Cardiac muscle cell (in vitro differentiated cells and primary cell): ENCODE measurements around the gene LDLR. TPM values are rescaled to one million over a fixed set of nuclear protein-coding genes. Genes with fewer than 3 reads are reported as not detected.
"Not testable (repeated sequence)": the region's sequence is repeated elsewhere in the genome, so short reads cannot be mapped to it uniquely, and the experiment has no call there.

Source experiments
- DNase-seq, 2 donors: peaks; one replicate each; pipeline versions ENCODE4 v3.0.0 to v3.0.0-alpha.2; 2010 to 2017; ENCODE audit warnings: low read depth in 1 of 2, low spot score in 1 of 2
- H3K27ac ChIP-seq: fragments of 200-600 bp; sonication (generic); 2 replicates; pipeline ENCODE4 v1.5.1; 2016
- H3K27me3 ChIP-seq: fragments of 200-600 bp; sonication (generic); 2 replicates; pipeline ENCODE4 v1.6.0; 2016; ENCODE audit warnings: control low read depth
- H3K36me3 ChIP-seq: fragments of 200-600 bp; sonication (generic); 2 replicates; pipeline ENCODE4 v1.5.1; 2016; ENCODE audit warnings: control low read depth
- H3K4me1 ChIP-seq: fragments of 200-600 bp; sonication (generic); 2 replicates; pipeline ENCODE4 v1.8.1; 2017; ENCODE audit warnings: low read depth, mild to moderate bottlenecking, mixed run types
- H3K4me3 ChIP-seq: fragments of 200-600 bp; sonication (generic); 2 replicates; pipeline ENCODE4 v1.5.1; 2016; ENCODE audit warnings: mild to moderate bottlenecking
- H3K9me3 ChIP-seq: fragments of 200-600 bp; sonication (generic); 2 replicates; pipeline ENCODE4 v1.5.1; 2017; ENCODE audit warnings: low read depth, mild to moderate bottlenecking, control low read depth
- CTCF ChIP-seq: IDR thresholded peaks from 2 replicates; pipeline ENCODE4 v1.5.1; 2012; ENCODE audit warnings: low read depth, mild to moderate bottlenecking, low read length
- polyA plus RNA-seq: library from polyadenylated mRNA; unstranded; fragments of >200 nt; fragmentation: Nextera tagmentation; extraction: Ambion mirVana; gene quantifications from 2 replicates; pipeline ENCODE4 v1.2.1, GENCODE V29; 2016
- total RNA-seq: library from RNA; depleted of rRNA; stranded (reverse); fragments of >200 nt; gene quantifications from 2 replicates; pipeline ENCODE4 v1.2.3, GENCODE V29; 2016

The LDLR gene
- total and polyA plus RNA-seq, 2 experiments from 2014 or later = 98.6 to 107 TPM

GRCh38 chr19:11130824-11131455, 41.7 kb downstream of the LDLR start:
- Histone ChIP-seq H3K4me3 (no peak overlapping the region), H3K4me1 (no peaks in the 10 kb centered on the region), H3K36me3 (peaks cover 52% of the 10 kb centered on the region), H3K9me3 (no peaks in the 10 kb centered on the region), H3K27me3 (no peaks in the 10 kb centered on the region), H3K27ac (peak overlapping the region; percentile 43)
- peak; percentile 92 for TF ChIP-seq CTCF
- DNase-seq = peak; percentile 79 to 80

GRCh38 chr19:11131471-11131870, 42.2 kb downstream of the LDLR start:
- H3K36me3 ChIP-seq = peaks cover 49% of the 10 kb centered on the region
- no peaks in the 10 kb centered on the region for H3K27me3 ChIP-seq
- no peaks in the 10 kb centered on the region for H3K9me3 ChIP-seq
- peak overlapping the region; percentile 43 for H3K27ac ChIP-seq
- no peak overlapping the region for H3K4me3 ChIP-seq
- TF ChIP-seq CTCF = no peak
- DNase-seq = no peak
- no peaks in the 10 kb centered on the region for H3K4me1 ChIP-seq

GRCh38 chr19:11136400-11137101, 47.3 kb downstream of the LDLR start:
- H3K4me1 ChIP-seq = peaks cover 5% of the 10 kb centered on the region
- H3K27me3 ChIP-seq = no peaks in the 10 kb centered on the region
- no peaks in the 10 kb centered on the region for H3K9me3 ChIP-seq
- no peak for TF ChIP-seq CTCF
- no peak overlapping the region for H3K27ac ChIP-seq
- no peak overlapping the region for H3K4me3 ChIP-seq
- no peak for DNase-seq
- H3K36me3 ChIP-seq = peaks cover 11% of the 10 kb centered on the region

GRCh38 chr19:11137542-11138384, 48.5 kb downstream of the LDLR start:
- Histone ChIP-seq H3K4me1 (peaks cover 13% of the 10 kb centered on the region), H3K4me3 (no peak overlapping the region), H3K9me3 (no peaks in the 10 kb centered on the region), H3K27ac (no peak overlapping the region), H3K27me3 (no peaks in the 10 kb centered on the region), H3K36me3 (peaks cover 3% of the 10 kb centered on the region)
- peak; percentile 81 for TF ChIP-seq CTCF
- DNase-seq = peak; percentile 80 to 92

GRCh38 chr19:11138601-11139300, 49.5 kb downstream of the LDLR start:
- TF ChIP-seq CTCF = no peak
- H3K27ac ChIP-seq = peak overlapping the region; percentile 22
- DNase-seq = peak; percentile 42 to 82
- H3K9me3 ChIP-seq = no peaks in the 10 kb centered on the region
- H3K36me3 ChIP-seq = no peaks in the 10 kb centered on the region
- H3K27me3 ChIP-seq = no peaks in the 10 kb centered on the region
- H3K4me1 ChIP-seq = peaks cover 22% of the 10 kb centered on the region
- H3K4me3 ChIP-seq = no peak overlapping the region

GRCh38 chr19:11140023-11140538, 50.8 kb downstream of the LDLR start:
- not testable (repeated sequence) for H3K27me3 ChIP-seq, H3K9me3 ChIP-seq, H3K36me3 ChIP-seq, H3K27ac ChIP-seq, H3K4me3 ChIP-seq, DNase-seq
- peaks cover 22% of the 10 kb centered on the region for H3K4me1 ChIP-seq
